Loucy (cell line): Measurements from ENCODE around the gene SNRNP200.

Experiments used
- H2AFZ ChIP-seq: fragments of 200-600 bp; sonication (generic); 2 replicates; pipeline ENCODE4 v1.6.0; 2016; ENCODE audit warnings: antibody characterized with exemption, mild to moderate bottlenecking, low read length, moderate library complexity
- H3F3A ChIP-seq: fragments of 200-600 bp; 2 replicates; pipeline ENCODE4 v1.6.0; 2016; ENCODE audit warnings: antibody characterized with exemption, low read depth, mild to moderate bottlenecking
- H3K27me3 ChIP-seq: fragments of 200-600 bp; sonication (generic); 2 replicates; pipeline ENCODE4 v1.6.1; 2014; ENCODE audit warnings: low read length, mild to moderate bottlenecking; ENCODE audit not compliant: insufficient read depth, poor library complexity, severe bottlenecking
- H3K36me3 ChIP-seq: fragments of 200-600 bp; sonication (generic); 2 replicates; pipeline ENCODE4 v1.6.1; 2016; ENCODE audit warnings: low read length; ENCODE audit not compliant: insufficient read depth
- H3K4me1 ChIP-seq: fragments of 200-600 bp; sonication (generic); 2 replicates; pipeline ENCODE4 v1.5.1; 2014; ENCODE audit warnings: low read length, mild to moderate bottlenecking; ENCODE audit not compliant: insufficient read depth, poor library complexity, severe bottlenecking
- H3K4me2 ChIP-seq: fragments of 200-600 bp; sonication (generic); 2 replicates; pipeline ENCODE4 v1.6.0; 2014; ENCODE audit warnings: antibody characterized with exemption, low read length, low read depth, mild to moderate bottlenecking; ENCODE audit not compliant: poor library complexity, severe bottlenecking
- H3K4me3 ChIP-seq: fragments of 200-600 bp; sonication (generic); 2 replicates; pipeline ENCODE4 v1.5.1; 2014; ENCODE audit warnings: low read length, mild to moderate bottlenecking, mixed read lengths; ENCODE audit not compliant: poor library complexity, severe bottlenecking
- H3K79me2 ChIP-seq: fragments of 200-600 bp; sonication (generic); 2 replicates; pipeline ENCODE4 v1.6.1; 2014; ENCODE audit warnings: low read length; ENCODE audit not compliant: insufficient read depth
- H3K9ac ChIP-seq: fragments of 200-600 bp; sonication (generic); 2 replicates; pipeline ENCODE4 v1.6.0; 2014; ENCODE audit warnings: mild to moderate bottlenecking, low read depth, low read length, moderate library complexity; ENCODE audit not compliant: poor library complexity, severe bottlenecking
- H3K9me2 ChIP-seq: fragments of 200-600 bp; sonication (generic); replicated peaks from 2 replicates; pipeline ENCODE4 v1.6.1; 2016; ENCODE audit warnings: low read depth, low read length, mixed read lengths
- H3K9me3 ChIP-seq: fragments of 200-600 bp; sonication (generic); 2 replicates; pipeline ENCODE4 v1.6.1; 2014; ENCODE audit warnings: mild to moderate bottlenecking, antibody characterized with exemption, low read length, low read depth; ENCODE audit not compliant: insufficient read depth
- H4K20me1 ChIP-seq: fragments of 200-600 bp; sonication (generic); 2 replicates; pipeline ENCODE4 v1.6.0; 2014; ENCODE audit warnings: antibody characterized with exemption, low read length, mild to moderate bottlenecking; ENCODE audit not compliant: insufficient read depth, poor library complexity, severe bottlenecking
- CTCF ChIP-seq: fragments of 200-600 bp; sonication (generic); conservative IDR thresholded peaks from 2 replicates; pipeline ENCODE4 v1.5.1; 2014; ENCODE audit warnings: mild to moderate bottlenecking, antibody characterized with exemption, low read length
- EZH2phosphoT487 ChIP-seq: fragments of 200-600 bp; IDR thresholded peaks from 2 replicates; pipeline ENCODE4 v1.6.1; 2018; ENCODE audit warnings: antibody characterized with exemption, mild to moderate bottlenecking, moderate library complexity, borderline replicate concordance

SNRNP200 gene

GRCh38 chr2:96308248-96308647 lies 2.9 kb upstream of the SNRNP200 start:
- Histone ChIP-seq H4K20me1 (peaks cover 18% of the 10 kb centered on the region), H3K27me3 (no peaks in the 10 kb centered on the region), H3K4me3 (no peak overlapping the region), H3K9me2 (no peaks in the 10 kb centered on the region), H3K9ac (no peak overlapping the region), H3K4me2 (no peak overlapping the region), H3F3A (no peaks in the 10 kb centered on the region), H2AFZ (no peak overlapping the region), H3K79me2 (peaks cover 33% of the 10 kb centered on the region), H3K9me3 (no peaks in the 10 kb centered on the region), H3K36me3 (peaks cover 3% of the 10 kb centered on the region; the same call in 1 of the 2 replicates), H3K4me1 (peaks cover 22% of the 10 kb centered on the region)
- TF ChIP-seq CTCF (no peak), EZH2phosphoT487 (no peak)

GRCh38 chr2:96306370-96306769 lies 1.0 kb upstream of the SNRNP200 start:
- Histone ChIP-seq H3K9me3 (no peaks in the 10 kb centered on the region), H3K4me2 (peak overlapping the region; percentile 94), H2AFZ (no peak overlapping the region), H3K9me2 (no peaks in the 10 kb centered on the region), H3K9ac (peak overlapping the region; percentile 93), H3F3A (no peaks in the 10 kb centered on the region), H3K4me1 (peaks cover 41% of the 10 kb centered on the region), H3K79me2 (peaks cover 52% of the 10 kb centered on the region), H3K36me3 (peaks cover 22% of the 10 kb centered on the region; the same call in 1 of the 2 replicates), H3K4me3 (peak overlapping the region; percentile 80), H4K20me1 (peaks cover 37% of the 10 kb centered on the region), H3K27me3 (no peaks in the 10 kb centered on the region)
- no peak for TF ChIP-seq CTCF

GRCh38 chr2:96305979-96306308 lies 598 bp upstream of the SNRNP200 start:
- H3F3A ChIP-seq = no peaks in the 10 kb centered on the region
- H2AFZ ChIP-seq = peak overlapping the region; percentile 82
- TF ChIP-seq CTCF (no peak), EZH2phosphoT487 (no peak)
- H3K4me1 ChIP-seq = peaks cover 42% of the 10 kb centered on the region
- H3K36me3 ChIP-seq = peaks cover 26% of the 10 kb centered on the region; the same call in 1 of the 2 replicates
- H4K20me1 ChIP-seq = peaks cover 41% of the 10 kb centered on the region
- H3K4me3 ChIP-seq = peak overlapping the region; percentile 80
- peak overlapping the region; percentile 94 for H3K4me2 ChIP-seq
- H3K79me2 ChIP-seq = peaks cover 56% of the 10 kb centered on the region
- no peaks in the 10 kb centered on the region for H3K9me2 ChIP-seq
- no peaks in the 10 kb centered on the region for H3K27me3 ChIP-seq
- no peaks in the 10 kb centered on the region for H3K9me3 ChIP-seq
- peak overlapping the region; percentile 93 for H3K9ac ChIP-seq
